GM10266 (cell line): ENCODE measurements around the gene HEXIM2.
"Not testable (repeated sequence)": the region's sequence is repeated elsewhere in the genome, so short reads cannot be mapped to it uniquely, and the experiment has no call there.

Source experiments
- DNase-seq: peaks from one replicate; pipeline ENCODE4 v3.0.0; 2012; ENCODE audit errors: extremely low spot score
- CTCF ChIP-seq: IDR thresholded peaks from 2 replicates; pipeline ENCODE4 v1.5.1; 2012; ENCODE audit warnings: mild to moderate bottlenecking, low read depth; ENCODE audit not compliant: control insufficient read depth, insufficient read depth; ENCODE audit errors: missing control alignments

The HEXIM2 gene

GRCh38 chr17:45123076-45123770 is 38.5 kb upstream of the HEXIM2 start:
- no peak for TF ChIP-seq CTCF
- DNase-seq = no peak

GRCh38 chr17:45123930-45124796 is 37.5 kb upstream of the HEXIM2 start:
- DNase-seq = no peak
- TF ChIP-seq CTCF = no peak

DNA sequence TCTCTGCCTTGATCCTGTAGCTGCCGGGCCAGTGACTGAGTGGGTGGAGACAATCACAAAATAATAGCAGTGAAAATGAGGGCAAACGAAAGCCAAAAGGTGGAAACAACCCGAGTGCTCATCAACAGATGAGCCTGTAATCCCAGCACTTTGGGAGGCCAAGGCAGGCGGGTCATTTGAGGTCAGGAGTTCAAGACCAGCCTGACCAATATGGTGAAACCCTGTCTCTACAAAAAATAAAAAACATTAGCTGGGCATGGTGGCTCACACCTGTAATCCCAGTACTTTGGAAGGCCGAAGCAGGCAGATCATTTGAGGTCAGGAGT is 36.9 kb upstream of the HEXIM2 start:
- not testable (repeated sequence) for DNase-seq

GRCh38 chr17:45125509-45125908 is 36.2 kb upstream of the HEXIM2 start:
- TF ChIP-seq CTCF = no peak
- no peak for DNase-seq

- no peak for TF ChIP-seq CTCF
- no peak for DNase-seq
These were observed 34.5 kb upstream of the HEXIM2 start for GRCh38 chr17:45127207-45127547.

GRCh38 chr17:45127548-45128300 is 34.0 kb upstream of the HEXIM2 start:
- no peak for DNase-seq
- TF ChIP-seq CTCF = no peak

DNA sequence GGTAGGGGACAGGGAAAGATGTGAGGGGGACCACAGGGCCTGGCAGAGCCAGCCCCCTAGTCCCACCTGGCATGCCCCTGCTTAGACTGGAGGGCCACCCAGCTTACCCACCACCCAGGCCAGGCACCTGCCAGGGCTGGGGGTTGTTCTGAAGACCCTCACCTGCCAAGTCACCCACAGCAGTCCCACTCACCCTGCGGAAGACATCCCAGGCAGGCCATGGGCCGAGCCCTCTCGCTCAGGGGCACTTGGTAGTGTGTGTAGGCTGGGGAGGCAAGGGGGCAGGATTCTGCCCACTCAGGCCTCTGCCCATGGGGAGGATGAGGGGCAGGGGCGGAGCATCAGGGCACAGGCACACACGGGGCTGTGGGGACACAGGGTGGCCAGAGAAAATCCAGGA is 33.3 kb upstream of the HEXIM2 start:
- DNase-seq = no peak
- no peak for TF ChIP-seq CTCF
